Lung (tissue), 14 donors: ENCODE results near the gene SLX1B. TPM values are rescaled to one million over a fixed set of nuclear protein-coding genes. Genes with fewer than 3 reads are reported as not detected.
A peak's percentile ranks its signal among the peaks of the same experiment; 100 is the strongest.
"Not testable (repeated sequence)": the region's sequence is repeated elsewhere in the genome, so short reads cannot be mapped to it uniquely, and the experiment has no call there.

Source experiments
- ATAC-seq: fragments of 200-7000 bp; cut with Tn5 transposase; one replicate; pipeline ENCODE4 v1.9.1; 2020; ENCODE audit warnings: moderate number of reproducible peaks; ENCODE audit not compliant: insufficient read depth, low FRiP score
- DNase-seq, 3 donors: peaks; one replicate each; pipeline ENCODE4 v3.0.0-alpha.2; 2013 to 2017
- H3K27ac ChIP-seq, 2 donors: one replicate each; pipeline ENCODE4 v1.5.1; 2013; ENCODE audit warnings: mild to moderate bottlenecking in 2 of 2, moderate library complexity in 2 of 2, control low read depth in 1 of 2, inconsistent platforms in 1 of 2, low read depth in 1 of 2, low read length in 1 of 2
- H3K27me3 ChIP-seq, 3 donors: one replicate each; pipeline ENCODE4 v1.5.1; 2013; ENCODE audit warnings: low read length in 2 of 3; ENCODE audit not compliant: control insufficient read depth in 3 of 3, insufficient read depth in 3 of 3
- H3K36me3 ChIP-seq, 4 donors: one replicate each; pipeline ENCODE4 v1.5.1; 2013; ENCODE audit warnings: low read length in 4 of 4, mild to moderate bottlenecking in 1 of 4, moderate library complexity in 1 of 4; ENCODE audit not compliant: control insufficient read depth in 4 of 4, insufficient read depth in 4 of 4
- H3K4me1 ChIP-seq, 5 donors: one replicate each; pipeline ENCODE4 v1.5.1; 2013; ENCODE audit warnings: low read length in 5 of 5, mild to moderate bottlenecking in 2 of 5, moderate library complexity in 1 of 5; ENCODE audit not compliant: control insufficient read depth in 5 of 5, insufficient read depth in 5 of 5
- H3K4me3 ChIP-seq: one replicate; pipeline ENCODE4 v1.5.1; 2013; ENCODE audit warnings: mild to moderate bottlenecking, control low read depth, moderate library complexity
- H3K9ac ChIP-seq, 2 donors: one replicate each; pipeline ENCODE4 v1.5.1; 2013; ENCODE audit warnings: low read length in 2 of 2, control low read depth in 1 of 2; ENCODE audit not compliant: insufficient read depth in 1 of 2
- H3K9me3 ChIP-seq, 4 donors: one replicate each; pipeline ENCODE4 v1.5.1; 2013; ENCODE audit warnings: low read length in 3 of 4, mild to moderate bottlenecking in 1 of 4, moderate library complexity in 1 of 4; ENCODE audit not compliant: control insufficient read depth in 4 of 4, insufficient read depth in 3 of 4
- WGBS, 2 donors: extraction: QIAGEN DNeasy Blood & Tissue Kit; methylation state at CpG; one replicate each; pipeline ENCODE4 v1.1.7; 2013; 5-methylcytosine and 5-hydroxymethylcytosine counted together
- long read RNA-seq, 5 donors: transcript quantifications; one replicate each; lab custom pipeline, GENCODE V29; 2026
- polyA plus RNA-seq, 2 donors: library from polyadenylated mRNA; stranded (reverse); fragments of 200-250 nt; gene quantifications; one replicate each; pipeline ENCODE4 v1.2.1, GENCODE V29; 2013
- total RNA-seq, 2 donors: library from RNA; depleted of rRNA in 1 of 2; stranded (reverse); fragments of >200 nt in 1 of 2; gene quantifications; one replicate each; pipeline ENCODE4 v1.2.1, GENCODE V29; 2014 to 2021
- donor health status: Bipolar disorder and iron deficiency.
- donor health status: healthy.
- donor health status: DM: yes; HTN: yes; CAD: no.

SLX1B gene
- total RNA-seq (10 to 100 TPM in 1 of 2 donors, 1 to 10 TPM in 1; 3.5 to 14.5 TPM), polyA plus RNA-seq (10 to 100 TPM; 21.1 to 43.5 TPM)
- long read RNA-seq, donor 1, transcript SLX1B-201 (6 exons, 1,165 nt): major isoform, 8 of 9 reads
- long read RNA-seq, donor 1, partial matches to known transcripts: 0 of 9 reads
- long read RNA-seq, donor 1, other reads (novel, unspliced or antisense): 0 of 9 reads
- long read RNA-seq, donor 2, partial matches to known transcripts: 0 of 3 reads
- long read RNA-seq, donor 2, other reads (novel, unspliced or antisense): 0 of 3 reads
- long read RNA-seq, donor 3, partial matches to known transcripts: 0 of 3 reads
- long read RNA-seq, donor 3, other reads (novel, unspliced or antisense): 0 of 3 reads
- long read RNA-seq, donor 4, partial matches to known transcripts: 0 of 3 reads
- long read RNA-seq, donor 4, other reads (novel, unspliced or antisense): 0 of 3 reads
- long read RNA-seq, donor 5, transcript SLX1B-201 (6 exons, 1,165 nt): major isoform, 7 of 7 reads
- long read RNA-seq, donor 5, partial matches to known transcripts: 0 of 7 reads
- long read RNA-seq, donor 5, other reads (novel, unspliced or antisense): 0 of 7 reads

DNA sequence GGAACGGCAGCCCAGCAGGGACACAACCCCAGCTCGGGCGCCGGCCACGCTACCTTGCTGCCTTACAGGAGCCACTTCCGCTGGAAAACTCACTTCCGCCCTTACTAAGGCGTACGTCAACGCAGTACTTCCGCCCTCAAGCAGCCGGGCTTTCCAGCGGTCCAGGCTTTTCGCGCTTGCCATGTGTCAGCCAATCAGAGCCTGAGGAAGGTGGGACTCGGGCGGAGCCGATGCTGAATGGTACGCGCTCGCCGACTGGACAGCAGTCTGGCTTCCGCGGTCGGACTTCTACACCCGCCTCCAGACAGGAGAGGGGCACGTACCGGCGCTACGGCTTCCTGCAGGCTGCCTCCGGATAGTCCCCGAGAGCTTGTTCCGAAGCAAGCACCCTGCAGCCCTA is at the start of gene SLX1B, which contains the start of gene BOLA2:
SLX1B (plus strand) TSS at position 265 of the 400 bp plus-strand sequence.
BOLA2 (minus strand) TSS at position 83 of the 400 bp plus-strand sequence. CDS start 98 bp downstream, outside the sequence.
- not testable (repeated sequence) for DNase-seq, H3K9me3 ChIP-seq, H3K4me1 ChIP-seq, H3K27me3 ChIP-seq, H3K36me3 ChIP-seq, H3K27ac ChIP-seq, H3K9ac ChIP-seq, H3K4me3 ChIP-seq
- ATAC-seq: peak; percentile 96
- WGBS, 2 donors: no CpG with 5 or more reads among the region's 33 CpGs

- not testable (repeated sequence) for H3K27ac ChIP-seq, H3K27me3 ChIP-seq, H3K36me3 ChIP-seq, H3K4me3 ChIP-seq, H3K9ac ChIP-seq, H3K9me3 ChIP-seq, ATAC-seq, H3K4me1 ChIP-seq, DNase-seq
- 82 to 83% methylated on average over 7 of the region's 7 CpGs for WGBS, 2 donors
Observed at GRCh38 chr16:29405249-29405648, 49.1 kb upstream of the SLX1B start.

DNA sequence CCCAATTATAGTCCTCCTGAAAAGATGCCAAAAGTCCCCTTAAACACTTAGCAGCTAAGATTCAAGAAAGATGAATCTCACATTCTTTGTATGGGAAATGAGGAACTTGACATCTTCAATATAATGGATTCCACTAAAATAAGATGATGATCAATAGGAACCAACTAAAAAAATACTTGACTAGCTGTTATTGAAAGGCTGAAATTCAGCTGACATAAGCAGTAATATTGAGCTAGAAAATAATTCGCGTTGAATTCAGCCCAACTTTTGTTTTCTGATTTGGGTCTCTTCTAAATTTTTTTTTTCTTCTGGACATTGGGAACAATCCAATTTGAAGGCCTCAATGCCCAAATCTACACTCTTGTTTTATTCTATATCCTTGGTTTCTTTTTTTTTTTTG is 30.7 kb upstream of the SLX1B start:
- not testable (repeated sequence) for H3K9ac ChIP-seq, DNase-seq, H3K4me3 ChIP-seq, H3K9me3 ChIP-seq, H3K36me3 ChIP-seq, H3K4me1 ChIP-seq, ATAC-seq, H3K27me3 ChIP-seq, H3K27ac ChIP-seq
- WGBS, 2 donors: 98% methylated on average over 2 of the region's 2 CpGs

DNA sequence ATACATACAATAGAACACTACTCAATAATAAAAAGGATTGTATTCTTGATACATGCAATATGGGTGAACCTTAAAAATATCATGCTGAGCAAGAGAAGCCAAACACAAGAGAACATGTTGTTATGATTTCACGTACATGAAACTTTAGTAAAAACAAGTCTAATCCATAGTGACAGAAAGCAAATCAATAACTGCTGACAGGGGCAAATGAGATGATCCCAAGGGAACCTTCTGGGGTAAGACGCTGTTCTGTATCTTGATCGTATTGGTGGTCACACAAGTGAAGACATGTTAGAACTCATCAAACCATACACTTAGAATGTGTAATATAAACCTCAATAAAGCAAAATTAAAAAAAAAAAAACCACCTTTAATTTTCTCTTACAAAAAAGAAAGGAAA is 28.9 kb upstream of the SLX1B start:
- not testable (repeated sequence) for H3K4me3 ChIP-seq, H3K9ac ChIP-seq, H3K9me3 ChIP-seq, H3K4me1 ChIP-seq, H3K27ac ChIP-seq, H3K36me3 ChIP-seq, ATAC-seq, H3K27me3 ChIP-seq, DNase-seq
- WGBS, 2 donors: 99 to 100% methylated on average over 3 of the region's 3 CpGs

GRCh38 chr16:29453754-29454153 is 579 bp upstream of the SLX1B start:
- not testable (repeated sequence) for H3K4me3 ChIP-seq, DNase-seq, H3K36me3 ChIP-seq, H3K9me3 ChIP-seq, H3K9ac ChIP-seq, H3K27me3 ChIP-seq, H3K4me1 ChIP-seq, H3K27ac ChIP-seq
- peak; percentile 14 for ATAC-seq
- WGBS, 2 donors: no CpG with 5 or more reads among the region's 21 CpGs

GRCh38 chr16:29454828-29455227 is 495 bp downstream of the SLX1B start:
- H3K36me3 ChIP-seq, H3K4me1 ChIP-seq, DNase-seq, H3K9me3 ChIP-seq, H3K27ac ChIP-seq, H3K4me3 ChIP-seq, H3K9ac ChIP-seq, H3K27me3 ChIP-seq: not testable (repeated sequence)
- no CpG with 5 or more reads among the region's 29 CpGs for WGBS, 2 donors
- peak; percentile 84 for ATAC-seq

GRCh38 chr16:29457660-29458059 is 3.3 kb downstream of the SLX1B start:
- H3K36me3 ChIP-seq, DNase-seq, H3K27ac ChIP-seq, H3K9me3 ChIP-seq, H3K4me3 ChIP-seq, ATAC-seq, H3K4me1 ChIP-seq, H3K9ac ChIP-seq, H3K27me3 ChIP-seq: not testable (repeated sequence)
- 94 to 96% methylated on average over 1 of the region's 2 CpGs for WGBS, 2 donors
